Transverse colon (tissue), 4 donors: Measurements from ENCODE around the gene HSPBP1. TPM values are rescaled to one million over a fixed set of nuclear protein-coding genes. Genes with fewer than 3 reads are reported as not detected.
"Not testable (repeated sequence)": the region's sequence is repeated elsewhere in the genome, so short reads cannot be mapped to it uniquely, and the experiment has no call there.

Experiments used
- DNase-seq: peaks from one replicate; pipeline ENCODE4 v3.0.0-alpha.2; 2019
- H3K27ac ChIP-seq, 4 donors: fragments of 200-600 bp; sonication (generic); 2 replicates each; pipeline ENCODE4 v1.5.1; 2016 to 2018; ENCODE audit warnings: inconsistent platforms in 4 of 4
- H3K27me3 ChIP-seq: fragments of 200-600 bp; sonication (generic); 2 replicates; pipeline ENCODE4 v1.5.1; 2017; ENCODE audit warnings: inconsistent platforms
- H3K36me3 ChIP-seq, 4 donors: fragments of 200-600 bp; sonication (generic); 2 replicates each; pipeline ENCODE4 v1.5.1; 2017 to 2019; ENCODE audit warnings: inconsistent platforms in 4 of 4
- H3K4me1 ChIP-seq, 4 donors: fragments of 200-600 bp; sonication (generic); 2 replicates each; pipeline ENCODE4 v1.5.1; 2017 to 2020; ENCODE audit warnings: inconsistent platforms in 4 of 4
- H3K4me3 ChIP-seq, 4 donors: fragments of 200-600 bp; sonication (generic); 1 replicate in 1 of 4; 2 replicates in 3 of 4; pipeline versions ENCODE4 v1.5.1 to v1.6.1; 2017 to 2019; ENCODE audit warnings: inconsistent platforms in 4 of 4
- H3K9me3 ChIP-seq, 2 donors: fragments of 200-600 bp; sonication (generic); 2 replicates each; pipeline ENCODE4 v1.5.1; 2017 to 2019; ENCODE audit warnings: inconsistent platforms in 2 of 2
- EP300 ChIP-seq: sonication (generic); formaldehyde crosslinking; IDR thresholded peaks from one replicate; pipeline ENCODE4 v1.6.1; 2017; ENCODE audit warnings: antibody characterized with exemption, low read depth
- POLR2A ChIP-seq: fragments of 450-650 bp; IDR thresholded peaks from one replicate; pipeline ENCODE4 v1.6.1; 2016; ENCODE audit warnings: antibody characterized with exemption, mild to moderate bottlenecking, moderate library complexity
- POLR2AphosphoS5 ChIP-seq, 3 donors: sonication (generic); formaldehyde crosslinking; IDR thresholded peaks; one replicate each; pipeline ENCODE4 v1.6.1; 2016; ENCODE audit warnings: antibody characterized with exemption in 3 of 3
- WGBS, 2 donors: methylation state at CpG; one replicate each; pipeline ENCODE4 v1.1.5; 2018; ENCODE audit warnings: low coverage in 1 of 2; 5-methylcytosine and 5-hydroxymethylcytosine counted together
- in situ Hi-C, 4 donors: fragments of 200-750 bp; cut with MboI; loops; one replicate each; pipeline versions ENCODE4 v1.15.0 to v1.15.1; 2017; ENCODE audit warnings: low sequenced_read_pairs in 3 of 4, low pct_ligation_motif_present in 1 of 4, low pct_unique_long_range_greater_than_20kb in 1 of 4
- intact Hi-C: fragments of 100-400 bp; cut with DNase I; formaldehyde crosslinking; loops from one replicate; pipeline ENCODE4 v1.15.1; 2023; ENCODE audit warnings: low total_unique reads
- total RNA-seq, 4 donors: library from RNA; depleted of rRNA; stranded (reverse); fragments of >200 nt; gene quantifications; one replicate each; pipeline ENCODE4 v1.1.0, GENCODE V29; 2016
- TF ChIP-seq, protein P1 (sequence below), 5 experiments: fragments of 200-600 bp in 3 of 5; fragments of 450-650 bp in 2 of 5; sonication (generic) in 3 of 5; IDR thresholded peaks; 1 replicate in 2 of 5; 2 replicates in 3 of 5; pipeline ENCODE4 v1.5.1; 2016 to 2017; ENCODE audit warnings: antibody characterized with exemption in 5 of 5, inconsistent platforms in 3 of 5, mild to moderate bottlenecking in 2 of 5, moderate library complexity in 1 of 5

The HSPBP1 gene
- 10 to 100 TPM in 3 of 4 donors, 1 to 10 TPM in 1; 4.5 to 98.7 (median 27.0) TPM for total RNA-seq

DNA sequence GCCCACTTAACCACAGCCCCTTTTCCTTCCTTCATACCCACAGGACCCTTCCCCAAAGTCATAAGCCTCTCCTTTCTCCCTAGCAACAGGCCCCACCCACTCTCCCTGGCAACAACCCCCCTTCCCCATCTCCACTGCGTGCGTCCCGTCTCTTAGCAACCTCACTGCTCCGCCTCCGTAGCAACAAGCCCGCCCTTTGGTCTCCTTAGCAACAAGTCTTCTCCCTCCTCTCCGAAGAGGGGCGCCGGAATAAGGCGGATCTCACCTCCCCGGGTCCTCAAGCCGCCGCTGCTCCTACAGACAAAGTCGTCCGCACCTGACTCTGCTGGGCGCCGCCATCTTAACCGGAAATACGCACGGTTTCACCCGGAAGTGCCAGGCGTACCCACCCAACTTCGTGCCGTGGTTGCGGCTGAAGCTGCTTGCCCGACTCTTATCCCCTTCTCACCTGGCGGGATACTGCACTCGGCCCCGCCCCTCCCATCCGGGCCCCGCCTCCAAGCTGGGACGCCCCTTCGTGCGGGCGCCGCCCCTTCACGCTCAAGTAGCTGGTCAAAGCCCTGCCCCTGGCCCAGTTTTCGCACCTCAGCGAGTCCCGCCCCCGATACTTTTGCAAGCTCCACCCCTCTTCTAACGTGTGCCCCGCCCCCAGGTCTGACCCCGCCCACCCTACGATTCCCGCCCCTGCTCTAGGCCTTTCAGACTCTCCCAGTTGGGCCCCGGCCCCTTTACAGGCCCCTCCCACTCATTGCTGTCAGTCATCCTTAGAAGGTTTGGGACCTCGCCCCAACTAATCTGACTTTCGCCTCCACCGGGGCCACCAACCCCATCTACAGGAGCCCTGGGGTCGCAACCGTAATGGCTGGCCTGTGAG, at the start of gene HSPBP1:
TSS of gene HSPBP1 (minus strand) at position 341 of the 874 bp plus-strand sequence. CDS start 502 bp downstream, outside the sequence.
- peak; percentile 98 for DNase-seq
- intact Hi-C loops (no loop called here), in situ Hi-C loops (loop anchor here in 3 of 4 donors (25.0 kb wide), 2 partner anchors 107 to 132 kb away; partner anchors contain the start of genes UBE2S (in 2 of the 3), RPL28 (in 1 of the 3), TMEM190 (in 1 of the 3) and TMEM238 (in 1 of the 3))
- no peaks in the 10 kb centered on the region for H3K9me3 ChIP-seq
- peak within 1 kb of the TSS; percentile 58 to 80 (median 63) for H3K4me3 ChIP-seq
- H3K27me3 ChIP-seq, result peaks cover 18% of the 10 kb centered on the region
- peaks cover 12 to 39% (median 16%) of the 10 kb centered on the region in 4 donors for H3K4me1 ChIP-seq
- peak within 1 kb of the TSS; percentile 79 to 87 (median 84) for H3K27ac ChIP-seq
- peak; percentile 27 to 69 (median 62) for TF ChIP-seq POLR2AphosphoS5 (IDR thresholded peaks at IDR 0.05)
- TF ChIP-seq, protein P1, sequence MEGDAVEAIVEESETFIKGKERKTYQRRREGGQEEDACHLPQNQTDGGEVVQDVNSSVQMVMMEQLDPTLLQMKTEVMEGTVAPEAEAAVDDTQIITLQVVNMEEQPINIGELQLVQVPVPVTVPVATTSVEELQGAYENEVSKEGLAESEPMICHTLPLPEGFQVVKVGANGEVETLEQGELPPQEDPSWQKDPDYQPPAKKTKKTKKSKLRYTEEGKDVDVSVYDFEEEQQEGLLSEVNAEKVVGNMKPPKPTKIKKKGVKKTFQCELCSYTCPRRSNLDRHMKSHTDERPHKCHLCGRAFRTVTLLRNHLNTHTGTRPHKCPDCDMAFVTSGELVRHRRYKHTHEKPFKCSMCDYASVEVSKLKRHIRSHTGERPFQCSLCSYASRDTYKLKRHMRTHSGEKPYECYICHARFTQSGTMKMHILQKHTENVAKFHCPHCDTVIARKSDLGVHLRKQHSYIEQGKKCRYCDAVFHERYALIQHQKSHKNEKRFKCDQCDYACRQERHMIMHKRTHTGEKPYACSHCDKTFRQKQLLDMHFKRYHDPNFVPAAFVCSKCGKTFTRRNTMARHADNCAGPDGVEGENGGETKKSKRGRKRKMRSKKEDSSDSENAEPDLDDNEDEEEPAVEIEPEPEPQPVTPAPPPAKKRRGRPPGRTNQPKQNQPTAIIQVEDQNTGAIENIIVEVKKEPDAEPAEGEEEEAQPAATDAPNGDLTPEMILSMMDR (IDR thresholded peaks at IDR 0.05), result no peak
- peak; percentile 38 for TF ChIP-seq POLR2A
- no peaks in the 10 kb centered on the region for H3K36me3 ChIP-seq
- WGBS, 2 donors, result 5 to 18% methylated on average over 10 to 52 of the region's 52 CpGs

- H3K36me3 ChIP-seq, DNase-seq, H3K4me1 ChIP-seq, in situ Hi-C loops, H3K4me3 ChIP-seq, H3K27ac ChIP-seq, H3K9me3 ChIP-seq, H3K27me3 ChIP-seq, intact Hi-C loops: not testable (repeated sequence)
- WGBS, 2 donors, result 62 to 66% methylated on average over 3 to 4 of the region's 4 CpGs
Observed at GRCh38 chr19:55328774-55329318, 48.9 kb upstream of the HSPBP1 start.

- in situ Hi-C loops, result no loop called here
- DNase-seq, result no peak
- intact Hi-C loops, result no loop called here
- H3K27me3 ChIP-seq, result no peaks in the 10 kb centered on the region
- no peaks in the 10 kb centered on the region for H3K36me3 ChIP-seq
- H3K4me3 ChIP-seq, result no peak within 1 kb of the TSS
- H3K27ac ChIP-seq, result peak within 1 kb of the TSS; percentile 17 to 43 (median 34)
- H3K4me1 ChIP-seq, result peaks cover 0 to 23% (median 12%) of the 10 kb centered on the region in 4 donors
- no peaks in the 10 kb centered on the region for H3K9me3 ChIP-seq
- no peak for TF ChIP-seq POLR2A
- no peak for TF ChIP-seq POLR2AphosphoS5 (IDR thresholded peaks at IDR 0.05)
- TF ChIP-seq, protein P1 (IDR thresholded peaks at IDR 0.05), result no peak
- no peak for TF ChIP-seq EP300
- WGBS, 2 donors, result 78 to 82% methylated on average over 6 to 14 of the region's 14 CpGs
Observed at GRCh38 chr19:55325172-55325571, 45.3 kb upstream of the HSPBP1 start, which contains the start of gene TMEM150B. TMEM150B (minus strand) TSS chr19:55325341; CDS start chr19:55321036, 4,305 bp downstream.

DNA sequence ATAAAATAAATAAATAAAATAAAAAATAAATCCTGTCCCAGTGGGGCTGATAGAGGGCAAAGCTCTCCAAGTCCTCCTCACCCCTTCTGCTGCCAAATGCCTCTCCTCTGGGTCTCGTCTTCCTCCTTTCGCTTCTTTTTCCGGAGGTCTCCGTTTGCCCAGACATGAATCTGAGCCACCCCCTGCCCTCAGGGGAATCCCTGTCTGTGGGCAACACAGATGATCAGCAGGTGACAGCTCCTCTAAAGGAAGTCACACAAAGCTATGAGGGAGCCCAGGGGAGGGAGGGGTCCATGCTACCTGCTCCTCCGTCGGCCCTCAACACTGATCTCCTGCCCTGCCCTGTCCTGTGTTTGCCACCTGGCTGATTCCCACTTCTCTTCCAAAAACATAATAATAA, 44.8 kb upstream of the HSPBP1 start:
- H3K27ac ChIP-seq, result peak overlapping the region in 3 of 4 donors; percentile 17 to 43 (median 17)
- H3K4me1 ChIP-seq, result peaks cover 0 to 23% (median 12%) of the 10 kb centered on the region in 4 donors
- no peak for DNase-seq
- no peaks in the 10 kb centered on the region for H3K9me3 ChIP-seq
- WGBS, 2 donors, result 72 to 81% methylated on average over 4 to 6 of the region's 6 CpGs
- TF ChIP-seq, protein P1 (IDR thresholded peaks at IDR 0.05), result no peak
- no peaks in the 10 kb centered on the region for H3K36me3 ChIP-seq
- intact Hi-C loops (no loop called here), in situ Hi-C loops (no loop called here)
- H3K27me3 ChIP-seq, result no peaks in the 10 kb centered on the region
- H3K4me3 ChIP-seq, result no peak overlapping the region
